AG04450 (cell line): ENCODE results near the gene PPP2R1B. TPM values are rescaled to one million over a fixed set of nuclear protein-coding genes. Genes with fewer than 3 reads are reported as not detected.

Source experiments
- CTCF ChIA-PET: fragments of 300-600, 350-600 bp; formaldehyde crosslinking; extraction: SDS; loops from one replicate; lab custom pipeline; 2022; ENCODE audit warnings: antibody characterized with exemption, inconsistent platforms; lab: Charles Lee
- POLR2A ChIA-PET: fragments of 350-600 bp; formaldehyde crosslinking; extraction: SDS; loops from one replicate; lab custom pipeline; 2021; ENCODE audit warnings: antibody characterized with exemption, inconsistent platforms; lab: Yijun Ruan, JAX
- DNase-seq: peaks from one replicate; pipeline ENCODE4 v3.0.0-alpha.2; 2011; ENCODE audit warnings: low read depth, low spot score
- H3K27ac ChIP-seq: one replicate; pipeline ENCODE4 v1.5.1; 2012; ENCODE audit warnings: low read depth, low read length, control low read depth
- H3K27me3 ChIP-seq: one replicate; pipeline ENCODE4 v1.6.0; 2012; ENCODE audit warnings: low read length; ENCODE audit not compliant: control insufficient read depth, insufficient read depth
- H3K4me3 ChIP-seq: 2 replicates; pipeline ENCODE4 v1.5.1; 2011; ENCODE audit warnings: mild to moderate bottlenecking, low read depth, low read length, control low read depth
- H3K9me3 ChIP-seq: 2 replicates; pipeline ENCODE4 v1.5.1; 2012; ENCODE audit warnings: low read length; ENCODE audit not compliant: control insufficient read depth, insufficient read depth
- polyA minus RNA-seq: library from RNA; depleted of rRNA, polyadenylated mRNA; stranded (reverse); fragments of >200 nt; gene quantifications from 2 replicates; pipeline ENCODE4 v1.2.3, GENCODE V29; 2011; rRNA and poly(A)+ RNA removed
- polyA plus RNA-seq: library from polyadenylated mRNA; depleted of rRNA; stranded (reverse); fragments of >200 nt; gene quantifications from 2 replicates; pipeline ENCODE4 v1.2.3, GENCODE V29; 2011; rRNA removed
- TF ChIP-seq, protein P1 (sequence below): IDR thresholded peaks from 2 replicates; pipeline ENCODE4 v1.5.1; 2011; ENCODE audit warnings: low read depth, low read length, control low read depth, inconsistent platforms

The PPP2R1B gene
- polyA plus RNA-seq = 40.3 and 44.9 TPM in 2 replicates
- polyA minus RNA-seq = 47.5 and 62.1 TPM in 2 replicates

DNA sequence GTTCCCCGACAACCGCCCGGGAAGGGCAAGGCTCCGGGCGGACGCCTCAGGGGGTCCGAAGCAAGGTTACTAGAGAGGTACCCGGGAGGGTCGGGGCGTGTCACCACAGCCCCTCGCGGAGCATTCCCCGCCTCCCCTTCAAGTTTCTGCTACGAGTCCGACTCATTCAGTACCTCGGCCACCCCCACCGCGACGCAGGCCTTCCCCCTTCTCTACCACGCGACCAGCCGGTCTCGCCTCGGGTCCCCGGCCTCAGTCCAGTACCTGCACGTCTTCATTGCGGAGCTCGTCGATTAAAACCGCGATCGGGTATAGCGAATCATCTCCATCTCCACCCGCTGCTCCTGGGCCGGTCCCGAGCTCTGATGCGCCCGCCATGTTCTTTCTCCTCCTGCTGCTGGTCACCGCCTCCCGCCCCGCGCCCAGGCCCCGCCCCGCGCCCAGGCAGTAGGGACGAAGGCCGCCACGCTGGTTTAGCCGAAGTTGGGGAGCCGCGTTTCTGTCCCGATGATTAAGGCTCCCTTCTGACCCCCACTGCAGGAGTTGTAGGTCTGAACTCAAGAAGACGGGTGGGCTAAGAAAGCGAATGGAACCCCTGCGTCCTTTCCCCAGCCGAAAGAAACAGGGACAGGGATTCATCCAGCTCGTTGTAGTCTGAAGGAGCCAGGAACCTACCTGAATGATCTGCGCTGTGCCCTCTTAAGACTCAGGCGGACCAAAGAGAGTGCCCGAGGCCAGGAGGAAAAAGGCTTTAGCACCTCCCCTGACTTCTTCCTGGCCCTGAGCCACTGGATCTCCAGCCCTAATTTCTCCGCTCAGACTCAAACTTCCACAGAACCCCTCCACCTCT lies at the start of gene PPP2R1B:
Gene PPP2R1B, minus strand, starts transcription at position 406 of the 850 bp plus-strand sequence. Its CDS starts 28 bp downstream, at position 378.
- POLR2A ChIA-PET = interaction anchor here (0.6 to 2.8 kb wide), 6 partner anchors 33 to 162 kb away, joined by 3 to 10 read pairs (median 4); no protein-coding TSS in a partner anchor

DNA sequence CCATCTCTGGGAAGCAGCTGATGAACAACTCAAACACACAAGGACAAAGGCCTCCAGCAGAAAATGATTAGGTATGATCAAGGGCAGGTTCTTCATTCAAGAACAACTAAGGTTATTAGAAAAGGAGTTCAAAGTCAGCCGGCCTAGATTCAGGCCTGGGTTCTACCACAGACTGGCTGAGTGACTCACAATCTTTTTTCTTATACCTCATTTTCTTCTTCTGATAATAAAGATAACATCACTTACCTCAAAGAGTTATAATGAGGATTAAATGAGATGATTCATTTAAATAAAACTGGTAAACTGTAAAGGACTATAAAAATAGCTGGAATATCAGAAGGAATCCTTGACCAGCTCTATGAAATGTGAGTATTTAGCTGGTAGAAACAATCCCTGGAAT lies 49.3 kb upstream of the PPP2R1B start:
- Histone ChIP-seq H3K9me3 (no peaks in the 10 kb centered on the region), H3K4me3 (no peak overlapping the region), H3K27ac (no peak overlapping the region), H3K27me3 (no peaks in the 10 kb centered on the region)
- DNase-seq = no peak
- TF ChIP-seq, protein P1, sequence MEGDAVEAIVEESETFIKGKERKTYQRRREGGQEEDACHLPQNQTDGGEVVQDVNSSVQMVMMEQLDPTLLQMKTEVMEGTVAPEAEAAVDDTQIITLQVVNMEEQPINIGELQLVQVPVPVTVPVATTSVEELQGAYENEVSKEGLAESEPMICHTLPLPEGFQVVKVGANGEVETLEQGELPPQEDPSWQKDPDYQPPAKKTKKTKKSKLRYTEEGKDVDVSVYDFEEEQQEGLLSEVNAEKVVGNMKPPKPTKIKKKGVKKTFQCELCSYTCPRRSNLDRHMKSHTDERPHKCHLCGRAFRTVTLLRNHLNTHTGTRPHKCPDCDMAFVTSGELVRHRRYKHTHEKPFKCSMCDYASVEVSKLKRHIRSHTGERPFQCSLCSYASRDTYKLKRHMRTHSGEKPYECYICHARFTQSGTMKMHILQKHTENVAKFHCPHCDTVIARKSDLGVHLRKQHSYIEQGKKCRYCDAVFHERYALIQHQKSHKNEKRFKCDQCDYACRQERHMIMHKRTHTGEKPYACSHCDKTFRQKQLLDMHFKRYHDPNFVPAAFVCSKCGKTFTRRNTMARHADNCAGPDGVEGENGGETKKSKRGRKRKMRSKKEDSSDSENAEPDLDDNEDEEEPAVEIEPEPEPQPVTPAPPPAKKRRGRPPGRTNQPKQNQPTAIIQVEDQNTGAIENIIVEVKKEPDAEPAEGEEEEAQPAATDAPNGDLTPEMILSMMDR = no peak
- ChIA-PET POLR2A (no interaction called here), CTCF (no interaction called here)

More for the DNA sequence above, at the start of gene PPP2R1B:
- H3K4me3 ChIP-seq = peak within 1 kb of the TSS; percentile 94
- DNase-seq = no peak
- TF ChIP-seq, protein P1 = no peak
- H3K27me3 ChIP-seq = no peaks in the 10 kb centered on the region
- CTCF ChIA-PET = interaction anchor here (0.9 to 8.5 kb wide), 5 partner anchors 10 to 162 kb away, joined by 3 to 65 read pairs (median 4); no protein-coding TSS in a partner anchor
- peak within 1 kb of the TSS; percentile 78 for H3K27ac ChIP-seq
- no peaks in the 10 kb centered on the region; the same call in 1 of the 2 replicates for H3K9me3 ChIP-seq

GRCh38 chr11:111814557-111815320 lies 48.5 kb upstream of the PPP2R1B start:
- Histone ChIP-seq H3K27ac (peak overlapping the region; percentile 80), H3K9me3 (no peaks in the 10 kb centered on the region), H3K4me3 (no peak overlapping the region), H3K27me3 (no peaks in the 10 kb centered on the region)
- POLR2A ChIA-PET = interaction anchor here (0.6 kb wide), 1 partner anchor 76 kb away, joined by 5 read pairs; no protein-coding TSS in a partner anchor
- DNase-seq = peak; percentile 76
- TF ChIP-seq, protein P1 = no peak
- CTCF ChIA-PET = interaction anchor here (1.1 kb wide), 1 partner anchor 37 kb away, joined by 3 read pairs; no protein-coding TSS in a partner anchor

- POLR2A ChIA-PET = interaction anchor here (0.6 kb wide), 1 partner anchor 75 kb away, joined by 5 read pairs; no protein-coding TSS in a partner anchor
- CTCF ChIA-PET = interaction anchor here (1.1 kb wide), 1 partner anchor 38 kb away, joined by 3 read pairs; no protein-coding TSS in a partner anchor
- DNase-seq = no peak
- Histone ChIP-seq H3K4me3 (no peak overlapping the region), H3K9me3 (no peaks in the 10 kb centered on the region), H3K27ac (peak overlapping the region; percentile 67), H3K27me3 (no peaks in the 10 kb centered on the region)
- TF ChIP-seq, protein P1 = no peak
Observed at GRCh38 chr11:111814106-111814505, 47.9 kb upstream of the PPP2R1B start.
